Skin of body (tissue), 2 donors: ENCODE results near the gene C20orf204. TPM values are rescaled to one million over a fixed set of nuclear protein-coding genes. Genes with fewer than 3 reads are reported as not detected.

ENCODE experiments used
- DNase-seq: peaks from one replicate; lab custom pipeline; 2025; lab: John Stamatoyannopoulos, UW
- total RNA-seq: library from RNA; depleted of rRNA; stranded (reverse); fragments of >200 nt; gene quantifications from one replicate; pipeline ENCODE4 v1.2.3, GENCODE V29; 2014

Gene C20orf204
- total RNA-seq, 1 donor from 2014 or later = 0.39 TPM

GRCh38 chr20:64041781-64042053 lies 5.7 kb downstream of the C20orf204 start:
- DNase-seq = no peak

- no peak for DNase-seq
These were observed 6.2 kb downstream of the C20orf204 start for GRCh38 chr20:64042054-64042781.

GRCh38 chr20:64043768-64044167 lies 7.8 kb downstream of the C20orf204 start:
- no peak for DNase-seq

- no peak for DNase-seq
These were observed 8.7 kb downstream of the C20orf204 start for GRCh38 chr20:64044484-64045247.

- no peak for DNase-seq
These were observed 9.5 kb downstream of the C20orf204 start for GRCh38 chr20:64045346-64046011.

- no peak for DNase-seq
These were observed 11.0 kb downstream of the C20orf204 start for GRCh38 chr20:64047046-64047389.

- DNase-seq = no peak
These were observed 12.0 kb downstream of the C20orf204 start for GRCh38 chr20:64047968-64048401.

GRCh38 chr20:64048402-64049044 lies 12.5 kb downstream of the C20orf204 start:
- no peak for DNase-seq

- no peak for DNase-seq
These were observed 13.3 kb downstream of the C20orf204 start, which contains the start of gene SOX18 for GRCh38 chr20:64049060-64049877. Gene SOX18, minus strand, starts transcription at chr20:64049639. Its CDS starts 123 bp downstream, at chr20:64049516.

- no peak for DNase-seq
These were observed 13.9 kb downstream of the C20orf204 start for GRCh38 chr20:64049878-64050260.

- no peak for DNase-seq
These were observed 14.5 kb downstream of the C20orf204 start for GRCh38 chr20:64050261-64051032.

- DNase-seq = no peak
These were observed 15.1 kb downstream of the C20orf204 start for GRCh38 chr20:64051033-64051452.

- no peak for DNase-seq
These were observed 15.8 kb downstream of the C20orf204 start for GRCh38 chr20:64051561-64052325.

GRCh38 chr20:64052326-64052722 lies 16.3 kb downstream of the C20orf204 start:
- no peak for DNase-seq

- no peak for DNase-seq
These were observed 17.2 kb downstream of the C20orf204 start for GRCh38 chr20:64052987-64053840.

- no peak for DNase-seq
These were observed 18.1 kb downstream of the C20orf204 start for GRCh38 chr20:64053841-64054661.

GRCh38 chr20:64055396-64055892 lies 19.5 kb downstream of the C20orf204 start:
- no peak for DNase-seq
